Vagina (tissue), 2 donors: Measurements from ENCODE around the gene KRT23. TPM values are rescaled to one million over a fixed set of nuclear protein-coding genes. Genes with fewer than 3 reads are reported as not detected.

ENCODE experiments used
- DNase-seq, 2 donors: peaks; one replicate each; pipeline ENCODE4 v3.0.0-alpha.2; 2017; ENCODE audit errors: extremely low spot score in 2 of 2
- H3K27ac ChIP-seq: fragments of 200-600 bp; sonication (generic); one replicate; pipeline ENCODE4 v1.5.1; 2019
- H3K27me3 ChIP-seq: fragments of 200-600 bp; sonication (generic); one replicate; pipeline ENCODE4 v1.5.1; 2019
- H3K36me3 ChIP-seq, 2 donors: fragments of 200-600 bp; sonication (generic); one replicate each; pipeline ENCODE4 v1.5.1; 2017 to 2019
- H3K4me1 ChIP-seq: fragments of 200-600 bp; sonication (generic); one replicate; pipeline ENCODE4 v1.5.1; 2019
- H3K4me3 ChIP-seq, 2 donors: fragments of 200-600 bp; sonication (generic); 1 replicate in 1 of 2; 2 replicates in 1 of 2; pipeline ENCODE4 v1.5.1; 2016 to 2019
- H3K9me3 ChIP-seq: fragments of 200-600 bp; sonication (generic); one replicate; pipeline ENCODE4 v1.5.1; 2019
- CTCF ChIP-seq, 3 experiments: fragments of 450-650 bp in 2 of 3; fragments of 200-600 bp in 1 of 3; sonication (generic) in 1 of 3; IDR thresholded peaks; one replicate each; pipeline ENCODE4 v1.5.1; 2017 to 2019; ENCODE audit warnings: antibody characterized with exemption in 3 of 3, mild to moderate bottlenecking in 2 of 3, moderate library complexity in 2 of 3
- POLR2A ChIP-seq, 2 donors: fragments of 450-650 bp; IDR thresholded peaks; one replicate each; pipeline ENCODE4 v1.6.1; 2017; ENCODE audit warnings: antibody characterized with exemption in 2 of 2, mild to moderate bottlenecking in 2 of 2, moderate library complexity in 2 of 2
- POLR2AphosphoS5 ChIP-seq, 2 donors: sonication (generic); formaldehyde crosslinking; IDR thresholded peaks; one replicate each; pipeline ENCODE4 v1.9.0; 2017; ENCODE audit warnings: antibody characterized with exemption in 2 of 2, mild to moderate bottlenecking in 2 of 2, low read depth in 1 of 2; ENCODE audit not compliant: insufficient read depth in 1 of 2
- intact Hi-C: fragments of 100-400 bp; cut with DNase I; formaldehyde crosslinking; loops from one replicate; pipeline ENCODE4 v1.15.1; 2023
- total RNA-seq: library from RNA; depleted of rRNA; stranded (reverse); fragments of >200 nt; gene quantifications from one replicate; pipeline ENCODE4 v1.2.3, GENCODE V29; 2016

Gene KRT23
- 0.98 TPM for total RNA-seq

- H3K4me3 ChIP-seq: no peak within 1 kb of the TSS
Measured at GRCh38 chr17:40937384-40937819, at the start of gene KRT23. Gene KRT23 (minus strand): TSS chr17:40937646. CDS start chr17:40936603, 1,043 bp downstream.

GRCh38 chr17:40986920-40987319, 49.5 kb upstream of the KRT23 start:
- TF ChIP-seq POLR2A (IDR thresholded peaks at IDR 0.05) (no peak), CTCF (IDR thresholded peaks at IDR 0.05) (no peak), POLR2AphosphoS5 (IDR thresholded peaks at IDR 0.05; ENCODE audit: insufficient read depth in 1 of 2, low read depth in 1 of 2) (no peak)
- Histone ChIP-seq H3K4me3 (no peak overlapping the region), H3K4me1 (no peaks in the 10 kb centered on the region), H3K9me3 (no peaks in the 10 kb centered on the region), H3K27me3 (no peaks in the 10 kb centered on the region), H3K27ac (no peak overlapping the region), H3K36me3 (no peaks in the 10 kb centered on the region)
- DNase-seq: no peak
- intact Hi-C loops: no loop called here

More at GRCh38 chr17:40937384-40937819, at the start of gene KRT23:
- Histone ChIP-seq H3K27me3 (no peaks in the 10 kb centered on the region), H3K9me3 (no peaks in the 10 kb centered on the region), H3K4me1 (no peaks in the 10 kb centered on the region), H3K36me3 (no peaks in the 10 kb centered on the region), H3K27ac (no peak within 1 kb of the TSS)
- TF ChIP-seq POLR2AphosphoS5 (IDR thresholded peaks at IDR 0.05; ENCODE audit: insufficient read depth in 1 of 2, low read depth in 1 of 2): no peak
- no peak for TF ChIP-seq POLR2A (IDR thresholded peaks at IDR 0.05)
- TF ChIP-seq CTCF (IDR thresholded peaks at IDR 0.05): no peak
- intact Hi-C loops: no loop called here
- no peak for DNase-seq

GRCh38 chr17:40984226-40984625, 46.8 kb upstream of the KRT23 start, which contains the start of gene KRT40:
Gene KRT40 (minus strand): TSS chr17:40984326. CDS start chr17:40984273, 53 bp downstream.
- no peak within 1 kb of the TSS for H3K27ac ChIP-seq
- no peak within 1 kb of the TSS for H3K4me3 ChIP-seq
- no peaks in the 10 kb centered on the region for H3K36me3 ChIP-seq
- TF ChIP-seq CTCF (IDR thresholded peaks at IDR 0.05): no peak
- no peak for TF ChIP-seq POLR2A (IDR thresholded peaks at IDR 0.05)
- TF ChIP-seq POLR2AphosphoS5 (IDR thresholded peaks at IDR 0.05; ENCODE audit: insufficient read depth in 1 of 2, low read depth in 1 of 2): no peak
- intact Hi-C loops: no loop called here
- DNase-seq: no peak
- no peaks in the 10 kb centered on the region for H3K9me3 ChIP-seq
- H3K27me3 ChIP-seq: no peaks in the 10 kb centered on the region
- H3K4me1 ChIP-seq: no peaks in the 10 kb centered on the region

- DNase-seq: no peak
- H3K9me3 ChIP-seq: no peaks in the 10 kb centered on the region
- H3K27me3 ChIP-seq: no peaks in the 10 kb centered on the region
- no peaks in the 10 kb centered on the region for H3K36me3 ChIP-seq
- TF ChIP-seq POLR2AphosphoS5 (IDR thresholded peaks at IDR 0.05; ENCODE audit: insufficient read depth in 1 of 2, low read depth in 1 of 2) (no peak), POLR2A (IDR thresholded peaks at IDR 0.05) (no peak), CTCF (IDR thresholded peaks at IDR 0.05) (no peak)
- intact Hi-C loops: no loop called here
- no peaks in the 10 kb centered on the region for H3K4me1 ChIP-seq
- no peak overlapping the region for H3K4me3 ChIP-seq
- H3K27ac ChIP-seq: peak overlapping the region; percentile 53
Measured at GRCh38 chr17:40981115-40981514, 43.7 kb upstream of the KRT23 start.

GRCh38 chr17:40980596-40980995, 43.1 kb upstream of the KRT23 start:
- H3K27me3 ChIP-seq: no peaks in the 10 kb centered on the region
- no peaks in the 10 kb centered on the region for H3K36me3 ChIP-seq
- intact Hi-C loops: no loop called here
- no peak for DNase-seq
- no peaks in the 10 kb centered on the region for H3K4me1 ChIP-seq
- TF ChIP-seq CTCF (IDR thresholded peaks at IDR 0.05) (no peak), POLR2A (IDR thresholded peaks at IDR 0.05) (no peak), POLR2AphosphoS5 (IDR thresholded peaks at IDR 0.05; ENCODE audit: insufficient read depth in 1 of 2, low read depth in 1 of 2) (no peak)
- H3K4me3 ChIP-seq: no peak overlapping the region
- H3K27ac ChIP-seq: peak overlapping the region; percentile 53
- no peaks in the 10 kb centered on the region for H3K9me3 ChIP-seq
